NCI-H1436 (cell line): ENCODE data around the gene PLA2G7.
"Not testable (repeated sequence)": the region's sequence is repeated elsewhere in the genome, so short reads cannot be mapped to it uniquely, and the experiment has no call there.

Source experiments
- DNase-seq: peaks from one replicate; lab custom pipeline; 2025; lab: John Stamatoyannopoulos, UW

Gene PLA2G7

DNA sequence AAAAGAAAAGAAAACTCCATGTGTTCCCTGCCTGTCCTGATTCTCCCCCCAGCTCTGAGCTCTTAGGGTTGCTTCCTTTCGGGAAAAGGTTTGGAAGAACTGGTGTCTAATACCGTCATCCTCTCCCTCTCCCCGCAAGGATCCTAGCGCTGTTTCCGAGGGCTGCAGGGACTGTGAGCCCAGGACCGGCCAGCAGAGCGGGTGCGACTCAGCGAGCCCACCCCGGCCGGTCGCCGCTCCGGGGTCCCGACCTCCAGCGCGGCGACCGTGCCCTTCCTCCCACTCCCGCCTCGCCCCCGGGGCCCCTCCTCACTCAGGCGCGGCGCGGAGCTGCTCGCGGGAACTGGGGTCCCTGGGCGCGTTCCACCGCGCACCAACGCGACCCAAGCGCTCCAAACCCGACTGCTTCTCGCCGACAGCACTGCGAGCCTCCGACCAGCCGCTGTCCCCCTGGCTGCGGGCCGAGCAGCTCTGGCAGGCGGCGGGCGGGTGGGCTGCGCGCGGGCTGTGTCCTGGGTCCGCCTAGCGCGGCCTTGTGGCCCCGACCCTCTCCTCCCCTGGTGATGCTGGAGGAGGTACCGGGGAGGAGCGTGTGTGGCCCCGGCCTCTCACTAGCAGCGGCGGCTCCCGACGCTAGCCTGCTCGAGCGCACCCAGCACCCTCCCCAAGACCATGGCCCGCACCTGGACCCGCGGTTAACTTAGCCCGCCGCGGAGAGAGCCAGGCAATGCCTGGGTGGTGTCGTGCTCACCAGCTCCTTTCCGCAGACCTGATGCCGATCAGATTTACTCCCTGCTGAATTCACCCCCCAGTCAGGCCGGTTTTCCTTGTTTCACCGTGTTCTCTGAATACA lies at the start of gene PLA2G7:
Gene PLA2G7, minus strand, starts transcription at position 509 of the 853 bp plus-strand sequence. CDS start 12,484 bp downstream, outside the sequence.
- no peak for DNase-seq

DNA sequence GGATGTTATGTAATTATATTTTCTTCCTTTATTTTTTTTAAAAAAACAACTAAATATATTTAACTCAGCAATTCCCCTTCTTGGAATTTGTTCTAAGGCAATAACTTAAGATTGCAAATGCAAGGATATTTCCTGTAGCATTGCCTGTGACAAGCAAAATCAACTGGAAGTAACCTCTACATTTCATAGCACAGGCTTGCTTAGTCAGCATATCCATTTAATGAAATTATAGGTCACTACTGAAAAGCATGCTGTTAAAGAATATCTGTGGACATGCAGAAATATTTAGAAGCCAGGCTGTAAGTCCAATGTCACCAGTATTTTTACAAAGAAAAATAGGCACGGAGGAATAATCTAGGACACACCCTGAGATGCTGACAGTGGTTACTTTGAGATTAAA lies 49.4 kb upstream of the PLA2G7 start:
- DNase-seq, result no peak

DNA sequence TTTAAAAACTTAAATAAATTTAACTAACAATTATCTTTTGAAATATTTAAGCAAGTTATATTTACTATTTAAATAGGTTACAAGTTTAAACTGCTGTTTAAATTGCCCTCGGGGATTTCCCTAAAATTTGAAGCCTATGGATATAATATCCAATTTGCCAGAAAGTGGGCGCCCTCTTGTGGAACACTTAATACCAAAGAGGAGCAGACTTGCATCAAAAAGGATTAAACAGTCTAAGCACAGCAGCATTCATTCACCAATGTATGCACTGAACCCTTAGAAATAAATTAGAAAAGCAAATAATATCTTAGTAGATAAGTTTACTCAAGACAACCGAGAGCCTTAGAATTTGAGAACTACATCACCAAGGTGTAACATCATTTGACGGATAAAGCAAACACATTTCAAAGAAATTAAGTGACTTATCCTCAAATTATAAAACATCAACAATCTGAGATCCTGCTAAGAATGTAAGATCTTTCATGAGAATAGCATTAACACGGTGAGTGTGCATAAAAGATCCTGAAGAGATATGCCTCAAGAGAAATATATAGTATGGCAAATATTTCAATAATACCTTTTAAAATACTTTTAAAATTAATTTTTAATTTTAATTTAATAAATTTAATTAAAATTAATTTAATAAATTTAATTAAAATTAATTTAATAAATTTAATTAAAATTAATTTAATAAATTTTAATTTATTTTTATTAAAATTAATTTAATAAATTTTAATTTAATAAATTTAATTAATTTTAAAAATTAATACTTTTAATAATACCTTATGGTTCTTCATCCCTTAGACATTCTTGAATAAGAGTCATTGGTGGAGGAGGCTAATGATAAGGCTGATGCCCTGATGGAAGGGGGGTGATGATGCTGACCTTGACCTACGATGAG lies 46.6 kb upstream of the PLA2G7 start:
- DNase-seq, result peak; percentile 52

DNA sequence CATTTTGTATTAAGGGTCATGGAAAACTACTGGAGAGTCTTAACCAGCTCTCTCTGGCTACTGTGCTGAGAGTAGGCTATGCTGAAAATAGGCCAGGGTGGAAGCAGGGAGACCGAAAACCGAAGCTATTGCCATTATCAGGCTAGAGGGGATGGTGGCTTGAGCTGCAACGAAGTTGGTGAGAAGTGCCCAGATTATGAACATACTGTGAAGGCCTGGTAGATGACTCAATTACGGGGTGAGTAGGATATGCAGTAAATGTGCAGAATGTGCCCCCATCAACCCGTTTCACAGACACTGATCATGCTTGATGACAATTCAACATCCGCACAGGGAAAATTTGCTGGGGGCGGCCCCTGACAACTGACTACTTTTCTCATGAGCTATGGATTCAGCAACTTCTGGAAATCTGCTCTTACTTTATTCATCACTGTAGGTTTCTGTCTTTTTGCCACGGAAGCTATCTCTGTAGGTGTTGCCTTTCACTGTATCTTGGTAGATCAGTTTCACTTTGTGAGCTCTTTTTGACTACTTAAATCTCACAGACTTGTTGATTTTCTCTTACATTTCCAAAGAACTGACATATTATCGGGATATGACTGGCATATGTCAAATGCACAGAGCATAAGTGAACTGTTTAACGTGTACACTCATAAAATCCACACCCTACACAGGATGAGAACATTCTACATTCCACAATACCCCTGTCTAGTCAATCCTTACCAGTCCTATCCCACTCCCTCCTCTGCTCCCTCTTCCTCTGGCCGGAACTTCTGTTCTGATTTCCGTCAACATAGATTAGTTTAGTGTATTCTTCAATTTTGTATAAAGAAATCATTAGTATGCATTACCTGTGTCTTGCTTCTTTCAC lies 42.5 kb upstream of the PLA2G7 start:
- DNase-seq, result no peak

DNA sequence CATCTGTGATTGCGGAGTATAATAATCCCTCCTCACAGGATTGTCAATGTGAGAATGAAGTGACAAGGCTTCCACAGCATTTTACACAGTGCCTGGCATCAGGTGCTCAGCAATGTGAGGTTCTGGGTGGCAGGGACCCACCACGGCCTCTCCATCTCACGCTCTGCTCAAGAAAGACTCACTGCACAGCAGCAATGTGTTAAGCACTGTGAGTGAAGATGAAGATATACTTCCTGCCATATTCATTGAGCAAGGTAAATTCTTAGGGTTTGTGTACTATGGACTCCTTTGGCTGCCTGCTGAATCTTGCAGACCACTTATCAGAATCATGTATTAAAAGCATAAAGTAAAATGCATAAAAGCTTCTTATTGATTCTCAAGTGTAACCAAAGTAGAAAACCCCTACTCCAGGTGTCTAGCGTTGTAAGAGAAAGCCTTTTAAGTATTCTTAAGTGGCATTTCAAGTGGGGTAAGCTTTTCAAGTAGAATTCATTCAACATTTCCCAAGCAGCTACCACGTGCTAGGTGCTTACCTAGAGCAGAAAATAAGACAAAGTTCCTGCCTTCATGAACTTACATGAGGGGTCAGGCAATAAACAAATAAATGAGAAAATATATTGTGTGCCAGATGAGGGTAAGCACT lies 41.0 kb upstream of the PLA2G7 start:
- peak; percentile 32 for DNase-seq

DNA sequence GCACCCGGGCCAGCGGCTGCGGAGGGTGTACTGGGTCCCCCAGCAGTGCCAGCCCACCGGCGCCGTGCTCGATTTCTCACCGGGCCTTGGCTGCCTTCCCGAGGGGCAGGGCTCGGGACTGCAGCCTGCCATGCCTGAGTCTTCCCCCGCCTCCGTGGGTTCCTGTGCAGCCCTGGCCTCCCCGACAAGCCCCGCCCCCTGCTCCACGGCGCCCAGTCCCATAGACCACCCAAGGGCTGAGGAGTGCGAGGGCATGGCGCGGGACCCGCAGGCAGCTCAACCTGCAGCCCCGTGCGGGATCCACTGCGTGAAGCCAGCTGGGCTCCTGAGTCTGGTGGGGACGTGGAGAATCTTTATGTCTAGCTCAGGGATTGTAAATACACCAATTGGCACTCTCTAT lies 39.6 kb upstream of the PLA2G7 start:
- DNase-seq, result not testable (repeated sequence)

DNA sequence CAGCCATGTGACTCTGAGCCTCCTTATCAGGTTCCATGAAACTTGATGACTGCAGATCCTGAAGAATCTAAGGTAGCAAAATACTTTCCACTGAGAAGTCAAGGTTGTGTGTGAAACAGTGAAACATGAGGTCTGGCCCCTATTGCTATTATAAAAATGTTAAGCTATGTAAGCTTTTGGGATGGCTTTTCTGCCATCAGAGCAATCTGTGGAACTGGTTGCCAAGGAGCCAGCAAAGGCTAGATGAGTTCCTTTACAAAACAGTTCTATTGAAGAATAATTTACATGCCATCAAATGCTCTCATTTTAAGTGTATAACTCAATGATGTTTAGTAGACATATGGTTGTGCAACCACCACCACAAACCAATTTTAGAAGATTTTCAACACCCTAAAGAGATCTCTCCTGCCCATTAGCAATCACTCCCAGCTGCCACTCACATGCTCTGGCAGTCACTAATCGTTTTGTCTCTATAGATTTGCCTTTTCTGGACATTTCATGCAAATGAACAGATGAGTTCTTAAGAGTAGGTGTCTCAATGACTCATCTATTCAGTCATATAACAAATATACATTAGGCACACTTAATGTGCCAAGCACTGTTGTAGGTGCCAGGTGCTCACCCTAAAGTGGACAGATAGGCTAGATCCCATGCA lies 38.2 kb upstream of the PLA2G7 start:
- DNase-seq, result no peak

DNA sequence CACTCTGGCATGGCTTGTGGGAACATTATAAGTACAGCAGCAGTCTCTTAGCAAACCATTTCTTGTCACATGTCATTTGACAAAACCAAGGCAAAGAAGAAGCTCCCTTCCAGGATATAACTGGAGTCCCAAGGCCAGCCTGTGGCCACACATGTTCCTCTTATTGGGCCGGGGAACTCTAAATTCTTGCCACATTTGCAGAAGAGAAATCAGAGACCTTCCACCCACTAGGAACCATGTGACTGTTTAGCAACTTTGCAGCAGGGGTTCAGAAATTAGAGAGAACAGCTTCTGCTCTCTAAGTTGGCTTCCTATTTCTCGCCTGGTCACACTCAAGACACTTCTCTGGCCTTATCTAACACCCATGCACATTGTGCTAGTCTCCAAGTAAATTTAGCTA lies 37.6 kb upstream of the PLA2G7 start:
- DNase-seq, result no peak

DNA sequence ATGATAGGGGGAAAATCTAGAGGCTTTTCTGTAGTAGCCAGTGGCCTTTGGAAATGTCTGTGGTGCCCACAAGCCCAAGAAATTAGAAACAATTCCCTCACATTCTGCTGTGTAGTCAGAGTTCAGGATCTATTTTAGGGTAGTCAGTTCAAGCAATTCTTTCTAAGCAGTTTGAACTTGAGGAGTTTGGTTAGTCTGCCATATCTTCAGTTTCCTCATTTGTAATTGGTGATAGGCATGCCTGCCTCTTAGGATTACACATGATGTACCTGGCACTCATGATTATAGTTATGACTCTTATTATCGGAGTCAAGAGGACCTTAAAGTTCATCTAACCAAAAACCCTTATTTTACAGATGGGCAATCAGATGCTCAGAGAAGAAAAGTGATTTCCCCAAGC lies 36.8 kb upstream of the PLA2G7 start:
- DNase-seq, result no peak

DNA sequence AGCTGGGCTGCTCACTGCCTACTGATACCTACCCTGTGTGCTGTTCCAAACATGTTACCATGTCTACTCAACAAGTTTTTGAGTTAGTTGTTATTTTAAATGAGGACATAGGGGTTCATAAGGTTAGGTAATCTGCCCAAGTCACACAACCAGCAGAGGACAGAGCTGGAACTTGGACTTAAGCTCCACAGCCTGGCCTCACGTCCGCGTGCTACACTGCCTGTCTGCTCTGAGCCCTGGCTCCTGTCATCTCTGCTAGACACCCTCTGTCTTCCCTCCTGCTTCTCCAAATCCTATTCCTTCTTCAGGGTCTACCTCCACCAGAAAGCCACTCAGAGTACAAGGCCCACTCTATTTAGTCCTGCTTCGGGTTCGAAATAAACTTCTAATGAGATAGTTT lies 29.8 kb upstream of the PLA2G7 start:
- DNase-seq, result no peak

DNA sequence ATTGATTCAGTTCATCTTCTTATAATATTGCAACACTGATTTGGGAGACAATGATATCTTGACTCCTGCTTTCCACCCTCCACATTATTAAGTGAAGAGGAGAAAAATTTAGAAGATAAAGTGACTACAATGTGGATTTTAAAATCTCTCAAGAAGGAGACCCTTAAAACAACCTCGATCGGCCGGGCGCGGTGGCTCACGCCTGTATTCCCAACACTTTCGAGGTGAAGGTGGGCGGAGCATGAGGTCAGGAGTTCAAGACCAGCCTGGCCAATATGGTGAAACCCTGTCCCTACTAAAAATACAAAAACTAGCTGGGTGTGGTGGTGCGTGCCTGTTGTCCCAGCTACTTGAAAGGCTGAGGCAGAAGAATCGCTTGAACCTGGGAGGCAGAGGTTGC lies 29.1 kb upstream of the PLA2G7 start:
- DNase-seq, result not testable (repeated sequence)

DNA sequence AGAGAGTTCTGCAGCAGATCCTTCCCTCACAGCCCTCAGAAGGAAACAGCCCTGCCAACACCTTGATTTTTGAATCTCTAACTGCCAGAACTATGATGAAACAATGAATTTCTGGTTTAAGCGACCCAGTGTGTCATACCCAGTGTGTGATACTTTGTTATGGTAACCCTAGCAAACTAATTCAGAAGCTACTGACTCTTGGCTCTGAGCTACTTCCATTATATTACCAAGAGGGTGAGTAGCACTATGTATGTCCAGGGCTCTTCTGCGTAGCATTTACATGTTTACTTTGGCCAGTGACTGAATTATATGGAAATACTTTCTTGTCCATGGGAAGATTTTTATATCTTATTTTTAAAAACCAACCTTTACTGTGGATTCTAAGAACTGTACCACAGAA lies 28.3 kb upstream of the PLA2G7 start:
- DNase-seq, result no peak

DNA sequence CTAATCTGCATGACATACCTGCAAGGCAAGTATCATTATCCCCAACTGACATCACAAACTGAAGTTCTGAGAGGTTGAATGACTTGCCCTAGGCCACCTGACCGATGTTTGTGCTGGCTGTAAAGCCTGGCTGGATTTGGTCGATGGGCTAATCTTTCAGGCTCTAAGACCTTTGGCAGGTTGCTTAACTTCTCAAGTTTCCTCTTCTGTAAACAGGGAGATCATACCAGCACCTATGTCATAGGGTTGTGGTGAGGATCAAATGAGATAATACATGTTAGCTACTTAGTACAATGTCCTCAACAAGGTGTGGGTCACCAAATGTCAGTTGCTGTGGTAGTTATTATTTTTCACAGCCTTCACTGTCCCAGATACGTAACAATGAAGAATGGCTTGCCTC lies 25.8 kb upstream of the PLA2G7 start:
- no peak for DNase-seq

DNA sequence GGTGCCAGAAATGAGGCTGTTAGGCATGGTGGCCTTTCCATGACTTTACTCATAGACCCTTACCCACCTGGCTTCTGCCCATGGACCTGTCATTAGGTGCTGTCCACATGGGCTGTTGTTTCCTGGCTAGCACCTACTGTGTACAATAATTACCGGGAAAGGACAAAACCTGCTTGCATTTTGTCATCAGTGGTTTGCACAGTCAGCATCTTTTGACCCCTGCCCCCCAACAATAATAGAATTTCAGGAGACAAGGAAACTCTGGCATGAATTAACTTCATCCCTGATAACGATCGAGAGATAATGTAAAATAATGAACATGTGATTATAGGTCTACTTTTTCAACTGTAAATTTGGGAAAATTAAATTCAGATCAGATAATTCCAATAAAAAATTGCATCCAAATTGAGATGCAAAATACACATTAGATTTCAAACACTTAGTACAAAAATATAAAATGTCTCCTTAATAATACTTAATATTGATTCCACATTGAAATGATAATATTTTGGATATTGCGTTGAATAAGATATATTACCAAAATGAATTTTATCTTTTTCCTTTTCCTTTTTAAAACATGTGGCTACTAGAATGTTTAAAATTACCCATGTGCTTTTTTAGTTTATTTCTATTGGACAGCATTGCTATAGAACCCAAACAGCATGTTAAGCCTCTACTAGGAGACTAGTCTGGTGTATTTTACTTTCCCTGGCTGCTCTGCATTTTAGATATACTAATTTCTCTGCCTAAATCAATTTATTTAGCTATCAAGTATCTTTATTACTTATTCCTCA lies 24.0 kb upstream of the PLA2G7 start:
- DNase-seq, result no peak

DNA sequence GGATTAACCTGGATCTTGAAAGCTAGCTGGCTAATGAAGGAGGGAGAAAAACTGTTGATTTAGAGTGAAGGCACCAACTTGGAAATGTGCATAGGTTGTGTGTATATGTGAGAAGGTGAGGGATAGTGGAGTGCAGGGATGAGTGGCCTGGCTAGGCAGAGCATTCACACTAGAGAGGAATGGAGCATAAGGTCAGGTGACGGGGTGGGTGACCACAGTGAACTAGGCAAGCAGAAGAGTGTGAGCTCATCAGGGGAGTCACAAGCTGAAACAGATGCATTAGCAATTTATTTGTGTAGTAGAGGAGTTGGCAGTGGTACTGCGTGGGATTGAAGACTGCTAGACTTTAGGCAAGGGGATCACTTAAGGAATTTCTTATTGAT lies 22.0 kb upstream of the PLA2G7 start:
- no peak for DNase-seq

DNA sequence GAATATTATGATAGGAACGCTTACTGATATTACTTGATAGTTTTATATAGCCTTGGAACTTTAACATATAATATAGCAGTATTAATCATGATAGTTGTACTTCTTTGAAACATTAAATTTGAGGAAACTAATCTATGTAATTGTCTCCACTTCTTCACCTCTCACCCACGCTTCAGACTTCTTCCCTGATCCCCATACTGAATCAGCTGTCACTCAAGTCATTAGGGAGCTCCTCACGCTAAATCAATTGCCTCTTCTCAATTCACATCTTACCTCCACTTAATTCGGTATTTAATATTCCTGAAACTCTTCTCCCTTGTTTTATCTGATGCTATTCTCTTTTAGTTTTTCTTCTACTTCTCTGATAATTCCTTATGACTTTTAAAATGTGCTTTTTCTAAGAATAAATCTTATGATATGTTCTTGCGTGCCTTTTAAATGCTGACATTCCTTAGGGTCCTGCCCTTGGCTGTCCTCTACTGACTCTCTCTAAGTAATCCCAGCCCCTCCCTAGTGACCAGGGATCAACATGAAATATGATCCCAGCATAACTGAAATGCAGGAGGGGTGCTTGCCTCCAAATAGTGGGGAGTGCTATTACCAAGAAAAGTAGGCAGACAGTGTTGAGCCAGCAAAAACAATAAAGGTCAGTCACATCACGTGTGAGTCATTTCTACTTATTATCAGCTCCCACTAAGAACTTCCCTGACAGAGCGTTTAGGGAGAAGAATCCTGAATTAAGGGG lies 21.5 kb upstream of the PLA2G7 start:
- no peak for DNase-seq

DNA sequence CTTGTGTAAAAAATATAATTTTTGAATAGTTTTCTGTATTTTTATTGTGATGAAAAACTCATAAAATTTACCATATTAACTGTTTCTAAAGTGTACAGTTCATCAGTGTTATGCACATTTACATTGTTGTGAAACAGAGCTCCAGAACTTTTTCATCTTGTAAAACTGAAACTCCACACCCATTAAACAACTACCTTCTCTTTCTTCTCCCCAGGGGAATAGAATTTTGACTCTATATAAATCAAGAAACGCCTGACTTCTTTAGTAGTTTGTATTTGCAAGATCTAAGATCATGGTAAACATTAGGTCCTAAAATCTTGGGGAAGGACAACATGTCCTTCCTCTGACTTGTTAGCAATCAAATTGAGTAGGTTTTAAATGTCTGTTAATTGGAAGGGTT lies 20.7 kb upstream of the PLA2G7 start:
- no peak for DNase-seq

DNA sequence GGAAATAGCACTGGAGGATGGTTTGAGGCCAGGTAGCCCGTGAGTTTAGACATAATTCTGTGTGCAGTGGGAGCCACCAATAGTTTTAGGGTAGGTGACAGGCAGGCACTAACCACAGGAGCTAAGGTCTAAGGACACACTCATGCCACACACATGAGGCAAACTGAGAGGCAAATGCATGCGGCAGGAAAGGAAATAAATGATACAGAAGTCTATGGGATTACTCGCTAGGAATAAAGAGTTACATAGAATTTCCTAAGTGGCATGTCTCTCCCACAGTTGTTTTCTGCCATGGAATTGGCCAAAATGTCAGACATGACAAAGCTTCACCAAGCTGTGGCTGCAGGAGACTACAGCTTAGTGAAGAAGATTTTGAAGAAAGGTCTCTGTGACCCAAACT lies 16.5 kb upstream of the PLA2G7 start:
- DNase-seq, result no peak

DNA sequence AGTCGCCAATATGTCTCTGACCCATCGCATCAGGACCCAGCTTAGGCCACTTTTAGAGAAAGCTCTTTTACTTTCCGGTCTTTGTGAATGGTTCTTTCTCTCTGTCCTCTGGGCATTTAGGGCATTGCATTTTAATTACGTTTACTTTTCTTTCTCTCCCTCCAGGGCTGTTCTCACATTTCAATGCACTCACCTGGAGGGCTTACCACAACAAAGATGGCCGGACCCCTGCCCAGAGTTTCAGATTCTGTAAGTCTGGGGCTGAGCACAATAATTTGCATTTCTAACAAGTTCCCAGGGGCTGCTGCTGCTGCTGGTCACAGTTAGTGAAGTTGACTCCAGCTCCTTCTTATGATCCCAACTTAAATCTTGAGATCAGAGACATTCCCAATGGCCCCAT lies 14.6 kb upstream of the PLA2G7 start:
- no peak for DNase-seq
